ENCODE results near the gene KLC3.

Gene KLC3

DNA sequence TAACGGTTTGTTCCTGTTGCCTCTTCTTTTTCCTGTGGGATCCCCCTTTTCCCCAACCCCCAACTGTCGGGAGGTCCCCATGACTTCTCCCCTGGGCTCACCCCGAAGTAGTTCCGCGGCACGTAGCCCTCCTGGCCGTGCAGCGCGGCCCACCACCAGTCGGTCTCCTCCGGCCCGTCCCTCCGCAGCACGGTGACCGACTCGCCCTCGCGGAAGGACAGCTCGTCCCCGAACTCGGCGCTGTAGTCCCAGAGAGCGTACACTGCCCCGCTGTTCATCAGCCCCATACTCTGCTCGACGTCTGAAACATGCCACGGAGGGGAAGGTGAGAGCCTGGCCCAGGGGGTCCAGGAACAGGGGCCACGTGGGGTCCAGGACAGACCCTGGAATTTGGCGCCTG is 41.9 kb downstream of the KLC3 start:
- no peak for DNase-seq (ENCODE audit: extremely low read depth, low read depth)
- no peak overlapping the region for H3K4me3 ChIP-seq (replicated peaks; ENCODE audit: low read depth, low read length)
- TF ChIP-seq, protein P1, sequence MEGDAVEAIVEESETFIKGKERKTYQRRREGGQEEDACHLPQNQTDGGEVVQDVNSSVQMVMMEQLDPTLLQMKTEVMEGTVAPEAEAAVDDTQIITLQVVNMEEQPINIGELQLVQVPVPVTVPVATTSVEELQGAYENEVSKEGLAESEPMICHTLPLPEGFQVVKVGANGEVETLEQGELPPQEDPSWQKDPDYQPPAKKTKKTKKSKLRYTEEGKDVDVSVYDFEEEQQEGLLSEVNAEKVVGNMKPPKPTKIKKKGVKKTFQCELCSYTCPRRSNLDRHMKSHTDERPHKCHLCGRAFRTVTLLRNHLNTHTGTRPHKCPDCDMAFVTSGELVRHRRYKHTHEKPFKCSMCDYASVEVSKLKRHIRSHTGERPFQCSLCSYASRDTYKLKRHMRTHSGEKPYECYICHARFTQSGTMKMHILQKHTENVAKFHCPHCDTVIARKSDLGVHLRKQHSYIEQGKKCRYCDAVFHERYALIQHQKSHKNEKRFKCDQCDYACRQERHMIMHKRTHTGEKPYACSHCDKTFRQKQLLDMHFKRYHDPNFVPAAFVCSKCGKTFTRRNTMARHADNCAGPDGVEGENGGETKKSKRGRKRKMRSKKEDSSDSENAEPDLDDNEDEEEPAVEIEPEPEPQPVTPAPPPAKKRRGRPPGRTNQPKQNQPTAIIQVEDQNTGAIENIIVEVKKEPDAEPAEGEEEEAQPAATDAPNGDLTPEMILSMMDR (IDR thresholded peaks at IDR 0.05; ENCODE audit: low read depth, low read length, missing control alignments) = no peak

DNA sequence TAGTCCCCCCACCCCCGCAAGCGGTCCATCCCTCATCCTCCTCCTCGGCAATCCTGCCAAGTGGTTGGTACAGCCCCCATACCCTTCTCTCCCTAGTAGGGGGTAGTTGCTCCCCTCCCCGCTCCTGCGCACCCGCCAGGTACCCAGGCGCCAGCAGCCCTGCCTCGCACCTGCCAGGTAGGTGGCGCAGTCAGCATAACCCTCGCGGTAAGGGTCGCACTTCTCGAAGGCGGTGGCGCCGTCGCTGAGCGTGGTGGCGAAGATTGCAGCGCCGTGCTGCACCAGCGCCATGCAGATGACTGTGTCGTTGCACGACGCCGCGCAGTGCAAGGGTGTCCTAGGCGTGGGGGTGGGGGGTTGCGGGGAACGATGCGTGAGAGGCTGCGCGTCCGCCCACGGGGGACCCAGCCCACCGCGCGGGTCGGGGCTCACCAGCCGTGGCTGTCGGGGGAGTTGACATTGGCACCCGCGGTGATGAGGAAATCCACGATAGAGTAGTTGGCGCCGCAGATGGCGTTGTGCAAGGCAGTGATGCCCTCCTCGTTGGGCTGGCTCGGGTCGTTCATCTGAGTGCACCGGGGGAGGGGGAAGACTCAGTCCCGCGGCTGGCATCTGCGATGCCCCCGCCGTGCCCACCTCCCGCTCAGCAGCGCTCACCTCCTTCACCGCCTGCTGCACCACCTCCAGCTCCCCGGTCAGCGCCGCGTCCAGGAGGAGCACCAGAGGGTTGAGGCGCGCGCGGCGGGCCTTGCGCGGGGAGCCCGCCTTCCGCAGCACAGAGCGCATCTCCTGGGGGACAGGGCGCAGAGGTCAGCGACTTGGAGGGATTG is 45.1 kb downstream of the KLC3 start:
- H3K4me3 ChIP-seq (replicated peaks; ENCODE audit: low read depth, low read length) = no peak overlapping the region
- TF ChIP-seq, protein P1 (IDR thresholded peaks at IDR 0.05; ENCODE audit: low read depth, low read length, missing control alignments) = no peak
- DNase-seq (ENCODE audit: extremely low read depth, low read depth) = no peak

DNA sequence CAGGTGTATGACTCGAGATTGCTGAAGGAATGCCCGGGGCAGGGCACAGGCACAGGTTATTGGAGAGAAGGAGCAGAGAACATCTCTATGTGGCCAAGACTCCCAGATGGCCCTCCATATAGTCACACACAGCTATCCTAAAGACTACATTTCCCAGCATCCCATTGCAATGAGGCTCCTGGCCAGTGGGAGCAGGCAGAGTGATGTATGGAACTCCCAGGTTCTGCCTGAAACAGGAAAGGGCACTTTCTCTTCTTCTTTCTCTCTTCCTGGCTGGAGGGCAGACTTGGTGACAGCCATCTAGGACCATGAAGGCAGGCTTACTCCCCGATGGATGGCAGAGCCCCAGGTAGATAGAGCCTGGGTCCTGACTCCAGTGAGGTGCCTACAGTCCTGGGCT is 50.8 kb downstream of the KLC3 start:
- no peak for DNase-seq (ENCODE audit: extremely low read depth, low read depth)
- TF ChIP-seq, protein P1 (IDR thresholded peaks at IDR 0.05; ENCODE audit: low read depth, low read length, missing control alignments) = no peak
- H3K4me3 ChIP-seq (replicated peaks; ENCODE audit: low read depth, low read length) = no peak overlapping the region

DNA sequence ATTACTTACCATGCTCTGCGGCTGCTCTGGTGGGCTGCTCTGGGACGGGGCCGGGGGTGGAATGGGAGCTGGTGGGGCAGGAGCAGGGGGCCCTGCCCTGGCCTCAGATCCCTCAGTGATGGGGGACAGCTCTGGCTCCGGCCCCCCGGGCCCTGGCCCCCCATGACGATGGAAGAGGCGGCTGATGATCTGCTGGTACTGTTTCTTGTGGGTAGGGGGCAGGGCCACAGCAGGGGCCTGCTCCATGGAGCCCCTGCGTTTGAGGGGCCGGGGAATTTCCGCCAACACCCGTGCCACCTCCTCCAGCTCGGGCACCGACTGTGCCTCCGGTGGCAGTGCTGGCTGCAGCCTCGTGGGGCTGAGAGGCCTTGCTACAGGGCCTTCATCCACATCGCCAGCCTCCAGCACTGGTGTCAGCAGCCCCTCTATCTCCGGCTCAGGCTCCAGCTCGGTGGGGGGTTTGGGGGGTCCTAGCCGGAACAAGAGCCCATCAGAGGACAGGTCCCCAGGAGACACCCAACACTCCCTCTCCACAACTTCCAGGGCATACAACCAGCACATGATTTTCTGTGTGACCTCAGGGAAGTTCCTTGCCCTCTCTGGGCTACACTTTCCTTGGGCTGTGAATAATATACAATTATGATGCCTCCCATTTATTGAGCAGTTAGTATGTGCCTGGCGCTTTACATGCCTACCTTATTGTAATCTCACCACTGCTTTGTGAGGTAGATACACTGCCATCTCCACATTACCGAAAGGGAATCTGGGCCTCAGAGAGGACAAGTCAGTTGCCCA is 51.5 kb downstream of the KLC3 start:
- H3K4me3 ChIP-seq (replicated peaks; ENCODE audit: low read depth, low read length) = no peak overlapping the region
- DNase-seq (ENCODE audit: extremely low read depth, low read depth) = no peak
- TF ChIP-seq, protein P1 (IDR thresholded peaks at IDR 0.05; ENCODE audit: low read depth, low read length, missing control alignments) = no peak

DNA sequence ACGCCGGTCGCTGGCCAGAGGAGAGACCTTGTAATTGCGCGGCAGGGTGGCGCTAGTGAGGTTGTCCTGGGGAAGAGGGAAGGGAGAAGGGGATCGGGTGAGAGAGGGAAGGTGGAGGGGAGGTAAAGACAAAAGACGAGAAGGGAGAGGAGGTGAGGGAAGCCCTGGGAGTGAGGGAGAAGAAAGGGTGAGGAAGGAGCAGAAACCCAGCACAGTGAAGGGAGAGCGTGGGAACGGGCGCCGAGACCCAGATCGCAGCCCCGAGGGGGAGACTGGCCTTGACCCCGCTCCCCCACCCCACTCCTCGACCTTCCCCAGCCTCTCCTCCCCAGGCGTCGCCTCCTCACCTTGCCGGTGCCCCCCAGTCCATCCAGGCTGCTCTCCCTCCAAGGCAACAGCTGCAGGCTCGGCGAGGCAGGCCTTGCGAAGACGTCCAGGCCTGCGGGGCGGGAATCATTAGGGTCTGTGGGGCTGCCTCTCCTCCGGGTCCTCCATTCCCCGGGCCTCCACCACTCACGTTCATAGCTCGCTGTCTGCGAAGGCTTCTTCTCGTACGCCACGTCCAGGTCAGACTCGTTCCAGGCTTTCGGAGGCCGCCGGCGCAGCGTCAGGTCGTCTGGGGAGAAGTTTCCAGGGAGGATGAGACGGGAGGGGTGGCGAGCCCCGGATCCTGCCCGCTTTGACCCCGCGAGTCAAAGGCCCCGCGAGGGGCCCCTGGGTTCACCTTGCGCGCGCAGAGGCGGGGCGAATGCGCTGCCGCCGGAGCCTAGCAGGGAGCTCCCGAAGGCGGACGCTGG is 55.5 kb downstream of the KLC3 start:
- DNase-seq (ENCODE audit: extremely low read depth, low read depth) = no peak
- TF ChIP-seq, protein P1 (IDR thresholded peaks at IDR 0.05; ENCODE audit: low read depth, low read length, missing control alignments) = no peak
- H3K4me3 ChIP-seq (replicated peaks; ENCODE audit: low read depth, low read length) = no peak overlapping the region

DNA sequence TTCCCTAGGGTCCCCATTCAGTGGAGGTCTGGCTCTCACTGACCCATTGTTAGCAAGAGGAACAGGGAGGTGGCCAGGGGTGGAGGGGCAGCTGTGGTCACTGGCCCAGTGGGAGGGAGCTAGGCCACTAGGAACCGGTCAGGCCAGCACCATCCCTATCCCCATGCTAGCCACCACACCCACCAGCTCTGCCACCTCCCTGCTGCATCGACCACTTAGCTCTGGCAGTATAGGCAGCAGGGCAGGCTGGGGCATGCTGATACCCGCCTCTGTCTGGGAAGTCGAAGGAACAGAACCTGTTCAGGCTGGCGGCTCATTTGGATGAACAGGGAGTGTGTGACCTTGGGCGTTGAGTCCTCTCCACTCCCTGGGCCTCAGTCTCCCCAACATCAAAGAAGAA is 59.6 kb downstream of the KLC3 start:
- DNase-seq (ENCODE audit: extremely low read depth, low read depth) = no peak
- H3K4me3 ChIP-seq (replicated peaks; ENCODE audit: low read depth, low read length) = no peak overlapping the region
- TF ChIP-seq, protein P1 (IDR thresholded peaks at IDR 0.05; ENCODE audit: low read depth, low read length, missing control alignments) = no peak
